ENCODE results near the gene CD209. TPM values are rescaled to one million over a fixed set of nuclear protein-coding genes. Genes with fewer than 3 reads are reported as not detected.

CD209 gene
- total and polyA plus RNA-seq, 2 experiments from 2014 or later = not detected

DNA sequence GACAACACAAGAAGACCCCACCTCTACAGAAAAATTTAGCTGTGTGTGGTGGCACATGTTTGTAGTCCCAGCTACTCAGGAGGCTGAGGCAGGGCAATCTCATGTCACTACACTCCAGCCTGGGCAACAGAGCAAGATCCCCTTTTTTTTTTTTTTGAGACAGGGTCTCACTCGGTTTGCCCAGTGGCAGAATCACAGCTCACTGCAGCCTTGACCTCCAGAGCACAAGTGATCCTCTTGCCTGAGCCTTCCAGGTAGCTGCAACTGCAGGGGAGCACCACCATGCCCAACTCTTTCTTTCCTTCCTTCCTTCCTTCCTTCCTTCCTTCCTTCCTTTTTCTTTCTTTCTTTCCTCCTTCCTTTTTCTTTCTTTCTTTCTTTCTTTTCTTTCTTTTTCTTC, 11.2 kb downstream of the CD209 start:
- H3K4me1 ChIP-seq (ENCODE audit: insufficient read depth) = no peaks in the 10 kb centered on the region
- 70% methylated on average over 1 of the region's 1 CpG for WGBS (ENCODE audit: low lambda C conversion rate, missing lambda C conversion rate)
- no peak overlapping the region for H3K4me3 ChIP-seq
- H3K79me2 ChIP-seq = no peaks in the 10 kb centered on the region
- no peak overlapping the region for H2AFZ ChIP-seq
- H3K4me2 ChIP-seq = no peak overlapping the region
- no peaks in the 10 kb centered on the region for H3K36me3 ChIP-seq (replicated peaks; ENCODE audit: insufficient read depth, low read depth)
- no peaks in the 10 kb centered on the region for H3K9me2 ChIP-seq (replicated peaks; ENCODE audit: insufficient read depth)
- H3K27me3 ChIP-seq = peaks cover 24% of the 10 kb centered on the region
- no peak for DNase-seq (ENCODE audit: low spot score)
- TF ChIP-seq, protein P1, sequence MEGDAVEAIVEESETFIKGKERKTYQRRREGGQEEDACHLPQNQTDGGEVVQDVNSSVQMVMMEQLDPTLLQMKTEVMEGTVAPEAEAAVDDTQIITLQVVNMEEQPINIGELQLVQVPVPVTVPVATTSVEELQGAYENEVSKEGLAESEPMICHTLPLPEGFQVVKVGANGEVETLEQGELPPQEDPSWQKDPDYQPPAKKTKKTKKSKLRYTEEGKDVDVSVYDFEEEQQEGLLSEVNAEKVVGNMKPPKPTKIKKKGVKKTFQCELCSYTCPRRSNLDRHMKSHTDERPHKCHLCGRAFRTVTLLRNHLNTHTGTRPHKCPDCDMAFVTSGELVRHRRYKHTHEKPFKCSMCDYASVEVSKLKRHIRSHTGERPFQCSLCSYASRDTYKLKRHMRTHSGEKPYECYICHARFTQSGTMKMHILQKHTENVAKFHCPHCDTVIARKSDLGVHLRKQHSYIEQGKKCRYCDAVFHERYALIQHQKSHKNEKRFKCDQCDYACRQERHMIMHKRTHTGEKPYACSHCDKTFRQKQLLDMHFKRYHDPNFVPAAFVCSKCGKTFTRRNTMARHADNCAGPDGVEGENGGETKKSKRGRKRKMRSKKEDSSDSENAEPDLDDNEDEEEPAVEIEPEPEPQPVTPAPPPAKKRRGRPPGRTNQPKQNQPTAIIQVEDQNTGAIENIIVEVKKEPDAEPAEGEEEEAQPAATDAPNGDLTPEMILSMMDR (IDR thresholded peaks at IDR 0.05; ENCODE audit: poor library complexity) = no peak
- TF ChIP-seq EZH2phosphoT487 (IDR thresholded peaks at IDR 0.05; ENCODE audit: low read depth, severe bottlenecking, unreplicated experiment) = no peak
- TF ChIP-seq EZH2 (IDR thresholded peaks at IDR 0.05; ENCODE audit: borderline replicate concordance) = no peak
- H3K9me3 ChIP-seq (ENCODE audit: low read depth) = no peaks in the 10 kb centered on the region
- no peak overlapping the region for H3K27ac ChIP-seq
- H4K20me1 ChIP-seq (ENCODE audit: insufficient read depth, poor library complexity, severe bottlenecking) = no peaks in the 10 kb centered on the region

DNA sequence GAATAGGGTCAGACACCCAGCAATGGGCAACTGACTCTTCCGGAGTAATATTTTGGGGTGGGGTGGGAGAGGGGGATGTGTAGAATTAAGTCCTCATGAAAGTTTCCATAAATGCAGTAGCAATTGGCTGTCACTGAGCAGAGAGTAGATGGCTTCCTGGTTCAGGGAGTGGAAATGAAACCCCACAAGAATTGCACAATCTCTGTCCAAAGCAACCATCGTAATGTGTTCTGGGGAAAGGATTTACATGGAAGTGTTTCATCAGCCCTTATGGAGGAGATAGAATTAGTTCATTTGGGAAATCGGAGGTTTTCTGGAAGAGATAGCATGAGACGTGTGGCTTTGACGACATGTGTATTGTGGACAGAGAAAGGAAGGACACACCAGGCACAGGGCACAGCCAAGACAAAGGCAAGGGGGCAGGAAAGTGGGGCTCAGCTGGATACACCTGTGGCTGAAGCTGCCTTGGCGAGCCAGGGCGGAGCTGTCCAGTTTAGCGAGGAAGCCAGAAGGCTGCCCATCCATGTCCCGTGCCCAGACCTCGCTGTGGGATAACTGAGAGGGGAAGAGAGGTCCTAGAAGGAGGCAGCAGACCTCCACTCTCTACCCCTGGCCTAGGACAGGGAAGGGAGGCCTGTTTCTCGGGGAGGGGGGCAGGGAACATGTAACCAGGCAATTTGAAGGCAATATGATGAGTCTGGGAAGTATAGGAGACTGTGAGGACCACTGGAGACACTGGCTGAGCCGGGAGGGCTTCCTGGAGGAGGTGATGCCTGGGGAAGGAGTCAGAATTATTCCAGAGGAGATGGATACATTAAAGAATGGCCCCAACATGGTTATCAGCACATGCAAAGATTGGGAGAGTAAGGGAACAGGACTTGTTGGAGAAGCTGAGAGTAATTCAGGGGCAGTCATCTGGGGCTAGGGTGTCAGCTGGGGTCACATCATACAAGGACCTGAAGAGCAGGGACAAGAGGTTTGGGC, 12.8 kb downstream of the CD209 start:
- no peak overlapping the region for H3K4me3 ChIP-seq
- no peaks in the 10 kb centered on the region for H3K4me1 ChIP-seq (ENCODE audit: insufficient read depth)
- no peak overlapping the region for H2AFZ ChIP-seq
- H3K79me2 ChIP-seq = no peaks in the 10 kb centered on the region
- H4K20me1 ChIP-seq (ENCODE audit: insufficient read depth, poor library complexity, severe bottlenecking) = no peaks in the 10 kb centered on the region
- no peak for TF ChIP-seq EZH2 (IDR thresholded peaks at IDR 0.05; ENCODE audit: borderline replicate concordance)
- no peak for TF ChIP-seq EZH2phosphoT487 (IDR thresholded peaks at IDR 0.05; ENCODE audit: low read depth, severe bottlenecking, unreplicated experiment)
- TF ChIP-seq, protein P1 (IDR thresholded peaks at IDR 0.05; ENCODE audit: poor library complexity) = no peak
- H3K27me3 ChIP-seq = peaks cover 38% of the 10 kb centered on the region
- no peak for DNase-seq (ENCODE audit: low spot score)
- no peaks in the 10 kb centered on the region for H3K36me3 ChIP-seq (replicated peaks; ENCODE audit: insufficient read depth, low read depth)
- no peaks in the 10 kb centered on the region for H3K9me3 ChIP-seq (ENCODE audit: low read depth)
- H3K4me2 ChIP-seq = no peak overlapping the region
- 60% methylated on average over 12 of the region's 12 CpGs for whole genome bisulfite sequencing (ENCODE audit: low lambda C conversion rate, missing lambda C conversion rate)
- no peak overlapping the region for H3K27ac ChIP-seq
- H3K9me2 ChIP-seq (replicated peaks; ENCODE audit: insufficient read depth) = no peaks in the 10 kb centered on the region

DNA sequence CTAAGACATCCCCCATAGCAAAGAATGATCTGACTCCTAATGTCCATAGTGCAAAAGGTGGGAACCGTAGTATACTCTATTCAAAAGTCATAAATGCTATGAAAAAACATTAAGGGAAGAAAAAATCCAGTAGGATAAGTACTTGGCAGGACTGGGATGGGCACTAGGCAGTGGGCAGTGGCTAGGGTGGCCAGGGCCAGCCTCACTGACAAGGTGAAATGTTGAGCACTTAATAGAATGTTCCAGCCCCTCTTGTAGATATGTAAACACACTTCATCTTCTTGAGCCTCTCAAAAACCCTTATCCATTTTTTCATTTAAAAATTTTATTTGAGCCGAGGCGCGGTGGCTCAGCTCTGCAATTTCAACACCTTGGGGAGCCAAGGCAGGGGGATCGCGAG, 14.0 kb downstream of the CD209 start:
- Histone ChIP-seq H3K27me3 (peaks cover 50% of the 10 kb centered on the region), H4K20me1 (ENCODE audit: insufficient read depth, poor library complexity, severe bottlenecking) (no peaks in the 10 kb centered on the region)

DNA sequence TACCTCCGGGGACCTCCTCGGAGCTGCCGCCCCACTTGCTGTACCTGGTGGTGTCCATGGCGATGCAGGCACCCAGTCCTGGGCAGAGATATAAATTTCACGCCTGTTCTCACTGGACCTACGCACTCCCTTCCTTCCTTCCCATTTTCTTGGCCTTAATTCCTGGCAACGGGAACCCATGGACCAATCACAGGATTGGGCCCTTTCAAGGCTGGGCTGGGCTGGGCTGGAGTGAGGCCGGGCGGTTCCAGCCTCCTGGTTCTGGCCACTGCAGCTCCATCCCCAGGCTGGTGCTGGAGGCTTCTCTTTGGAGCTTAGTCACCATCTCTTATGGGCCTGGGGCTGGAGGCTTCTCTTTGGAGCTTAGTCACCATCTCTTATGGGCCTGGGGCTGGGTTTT, 15.3 kb downstream of the CD209 start, which contains the start of gene CLEC4G:
CLEC4G (minus strand) TSS at position 66 of the 400 bp plus-strand sequence; CDS start at position 58, 8 bp downstream.
- no peaks in the 10 kb centered on the region for H3K4me1 ChIP-seq (ENCODE audit: insufficient read depth)
- no peaks in the 10 kb centered on the region for H3K9me3 ChIP-seq (ENCODE audit: low read depth)
- no peak for DNase-seq (ENCODE audit: low spot score)
- no peaks in the 10 kb centered on the region for H3K79me2 ChIP-seq
- H3K36me3 ChIP-seq (replicated peaks; ENCODE audit: insufficient read depth, low read depth) = no peaks in the 10 kb centered on the region
- H3K4me2 ChIP-seq = no peak within 1 kb of the TSS
- H3K4me3 ChIP-seq = no peak within 1 kb of the TSS
- no peak within 1 kb of the TSS for H2AFZ ChIP-seq
- peaks cover 58% of the 10 kb centered on the region for H3K27me3 ChIP-seq
- 66% methylated on average over 9 of the region's 9 CpGs for WGBS (ENCODE audit: low lambda C conversion rate, missing lambda C conversion rate)
- TF ChIP-seq, protein P1 (IDR thresholded peaks at IDR 0.05; ENCODE audit: poor library complexity) = no peak
- TF ChIP-seq EZH2phosphoT487 (IDR thresholded peaks at IDR 0.05; ENCODE audit: low read depth, severe bottlenecking, unreplicated experiment) = no peak
- TF ChIP-seq EZH2 (IDR thresholded peaks at IDR 0.05; ENCODE audit: borderline replicate concordance) = no peak
- no peak within 1 kb of the TSS for H3K27ac ChIP-seq
- H4K20me1 ChIP-seq (ENCODE audit: insufficient read depth, poor library complexity, severe bottlenecking) = no peaks in the 10 kb centered on the region
- no peaks in the 10 kb centered on the region for H3K9me2 ChIP-seq (replicated peaks; ENCODE audit: insufficient read depth)

More for the DNA sequence above, 14.0 kb downstream of the CD209 start:
- Histone ChIP-seq H3K27ac (no peak overlapping the region), H3K4me3 (no peak overlapping the region), H3K79me2 (no peaks in the 10 kb centered on the region), H3K9me3 (ENCODE audit: low read depth) (no peaks in the 10 kb centered on the region), H3K4me1 (ENCODE audit: insufficient read depth) (no peaks in the 10 kb centered on the region), H3K4me2 (no peak overlapping the region), H2AFZ (no peak overlapping the region), H3K9me2 (replicated peaks; ENCODE audit: insufficient read depth) (no peaks in the 10 kb centered on the region), H3K36me3 (replicated peaks; ENCODE audit: insufficient read depth, low read depth) (no peaks in the 10 kb centered on the region)
- TF ChIP-seq EZH2phosphoT487 (IDR thresholded peaks at IDR 0.05; ENCODE audit: low read depth, severe bottlenecking, unreplicated experiment) = no peak
- no peak for DNase-seq (ENCODE audit: low spot score)
- 74% methylated on average over 6 of the region's 6 CpGs for WGBS (ENCODE audit: low lambda C conversion rate, missing lambda C conversion rate)

Data from hepatocyte (in vitro differentiated cells).